NCI-H526 treated with DMSO at 0.1 percent for 48 hours (cell line): ENCODE data around the gene TMEM53.
"Not testable (repeated sequence)": the region's sequence is repeated elsewhere in the genome, so short reads cannot be mapped to it uniquely, and the experiment has no call there.

Source experiments
- DNase-seq: peaks from one replicate; lab custom pipeline; 2025; lab: John Stamatoyannopoulos, UW

Gene TMEM53

GRCh38 chr1:44674113-44675000, at the start of gene TMEM53, which contains the start of gene ARMH1:
TSS of gene TMEM53 (minus strand) at chr1:44674481. CDS start at chr1:44674391, 90 bp downstream.
TSS of gene ARMH1 (plus strand) at chr1:44674714. CDS start at chr1:44689698, 14,984 bp downstream.
- DNase-seq: peak; percentile 100

- no peak for DNase-seq
Measured at GRCh38 chr1:44723496-44724295, 49.4 kb upstream of the TMEM53 start.

GRCh38 chr1:44723064-44723463, 48.8 kb upstream of the TMEM53 start:
- DNase-seq: no peak

- peak; percentile 99 for DNase-seq
Measured at GRCh38 chr1:44721485-44722361, 47.4 kb upstream of the TMEM53 start.

- no peak for DNase-seq
Measured at GRCh38 chr1:44720281-44720680, 46.0 kb upstream of the TMEM53 start.

- no peak for DNase-seq
Measured at GRCh38 chr1:44719318-44719717, 45.0 kb upstream of the TMEM53 start.

- no peak for DNase-seq
Measured at GRCh38 chr1:44718091-44718490, 43.8 kb upstream of the TMEM53 start.

GRCh38 chr1:44717653-44718052, 43.4 kb upstream of the TMEM53 start:
- no peak for DNase-seq

- DNase-seq: no peak
Measured at GRCh38 chr1:44717156-44717555, 42.9 kb upstream of the TMEM53 start.

GRCh38 chr1:44714944-44715571, 40.8 kb upstream of the TMEM53 start:
- peak; percentile 89 for DNase-seq

GRCh38 chr1:44714532-44714931, 40.3 kb upstream of the TMEM53 start:
- DNase-seq: no peak

- DNase-seq: no peak
Measured at GRCh38 chr1:44713321-44713781, 39.1 kb upstream of the TMEM53 start.

- DNase-seq: peak; percentile 30
Measured at GRCh38 chr1:44707959-44708831, 33.9 kb upstream of the TMEM53 start.

- DNase-seq: no peak
Measured at GRCh38 chr1:44707112-44707881, 33.0 kb upstream of the TMEM53 start.

- DNase-seq: no peak
Measured at GRCh38 chr1:44705938-44706337, 31.7 kb upstream of the TMEM53 start.

- DNase-seq: no peak
Measured at GRCh38 chr1:44705470-44705869, 31.2 kb upstream of the TMEM53 start.

GRCh38 chr1:44701141-44701573, 26.9 kb upstream of the TMEM53 start:
- no peak for DNase-seq

- no peak for DNase-seq
Measured at GRCh38 chr1:44700573-44700972, 26.3 kb upstream of the TMEM53 start.

- not testable (repeated sequence) for DNase-seq
Measured at GRCh38 chr1:44699375-44699774, 25.1 kb upstream of the TMEM53 start.
